ENCODE data around the gene VEGFC. TPM values are rescaled to one million over a fixed set of nuclear protein-coding genes. Genes with fewer than 3 reads are reported as not detected.

VEGFC gene
- polyA plus RNA-seq, 1 of the 3 experiments (the other 2 are of a cell fraction) = 81.9 TPM

GRCh38 chr4:176810481-176811249, 17.9 kb upstream of the VEGFC start:
- no peak overlapping the region for H3K4me3 ChIP-seq (ENCODE audit: low read depth in 2 of 2, low read length in 1 of 2)
- H4K20me1 ChIP-seq (ENCODE audit: insufficient read depth) = no peaks in the 10 kb centered on the region
- DNase-seq = no peak
- H3K9ac ChIP-seq = no peak overlapping the region; the same call in 1 of the 2 replicates
- TF ChIP-seq POLR2AphosphoS5 (IDR thresholded peaks at IDR 0.05; ENCODE audit: low read depth, low read length) (no peak), GATA2 (CRISPR knock-in tag; IDR thresholded peaks at IDR 0.05) (no peak), USF1 (IDR thresholded peaks at IDR 0.05; ENCODE audit: borderline replicate concordance, low read depth) (no peak), RAD21 (IDR thresholded peaks at IDR 0.05; ENCODE audit: low read length) (no peak), MEF2A (IDR thresholded peaks at IDR 0.05; ENCODE audit: borderline replicate concordance, low read depth) (0 out of 2 replicates have a peak, but pooled peaks have one; percentile 39), FOXM1 (IDR thresholded peaks at IDR 0.05; ENCODE audit: low read depth) (peak; percentile 54; the same call in 1 of the 2 replicates), JUND (IDR thresholded peaks at IDR 0.05) (peak; percentile 66), FOXJ3 (CRISPR knock-in tag; IDR thresholded peaks at IDR 0.05) (no peak), GABPA (IDR thresholded peaks at IDR 0.05; ENCODE audit: low read depth) (no peak), YY1 (IDR thresholded peaks at IDR 0.05; ENCODE audit: low read depth) (no peak), TEAD4 (IDR thresholded peaks at IDR 0.05; ENCODE audit: borderline replicate concordance, insufficient read depth) (peak; percentile 58; the same call in 1 of the 2 replicates), SMC3 (IDR thresholded peaks at IDR 0.05; ENCODE audit: low read depth, low read length) (no peak), PBX3 (IDR thresholded peaks at IDR 0.05) (peak; percentile 86), EP300 (IDR thresholded peaks at IDR 0.05; ENCODE audit: borderline replicate concordance in 1 of 2, low read depth in 1 of 2, low read length in 1 of 2) (peak in 1 of 2 experiments; percentile 60; a peak in 1 of 4 replicates), CHD2 (IDR thresholded peaks at IDR 0.05; ENCODE audit: low read length, partially characterized antibody) (no peak), TAF1 (IDR thresholded peaks at IDR 0.05; ENCODE audit: borderline replicate concordance, low read depth, low read length) (no peak), NFIC (IDR thresholded peaks at IDR 0.05; ENCODE audit: borderline replicate concordance) (no peak), EZH2phosphoT487 (IDR thresholded peaks at IDR 0.05; ENCODE audit: borderline replicate concordance, low read depth) (no peak), TCF12 (IDR thresholded peaks at IDR 0.05) (peak; percentile 69), RFX5 (IDR thresholded peaks at IDR 0.05; ENCODE audit: low read length) (no peak), MXI1 (IDR thresholded peaks at IDR 0.05; ENCODE audit: low read depth, low read length) (no peak), FOSL2 (IDR thresholded peaks at IDR 0.05; ENCODE audit: borderline replicate concordance, low read depth) (0 out of 2 replicates have a peak, but pooled peaks have one; percentile 11), RXRA (IDR thresholded peaks at IDR 0.05; ENCODE audit: borderline replicate concordance, low read depth) (peak; percentile 76)
- TF ChIP-seq, protein P1, sequence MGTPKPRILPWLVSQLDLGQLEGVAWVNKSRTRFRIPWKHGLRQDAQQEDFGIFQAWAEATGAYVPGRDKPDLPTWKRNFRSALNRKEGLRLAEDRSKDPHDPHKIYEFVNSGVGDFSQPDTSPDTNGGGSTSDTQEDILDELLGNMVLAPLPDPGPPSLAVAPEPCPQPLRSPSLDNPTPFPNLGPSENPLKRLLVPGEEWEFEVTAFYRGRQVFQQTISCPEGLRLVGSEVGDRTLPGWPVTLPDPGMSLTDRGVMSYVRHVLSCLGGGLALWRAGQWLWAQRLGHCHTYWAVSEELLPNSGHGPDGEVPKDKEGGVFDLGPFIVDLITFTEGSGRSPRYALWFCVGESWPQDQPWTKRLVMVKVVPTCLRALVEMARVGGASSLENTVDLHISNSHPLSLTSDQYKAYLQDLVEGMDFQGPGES (IDR thresholded peaks at IDR 0.05; ENCODE audit: low read depth, low read length) = no peak
- TF ChIP-seq, protein P2, sequence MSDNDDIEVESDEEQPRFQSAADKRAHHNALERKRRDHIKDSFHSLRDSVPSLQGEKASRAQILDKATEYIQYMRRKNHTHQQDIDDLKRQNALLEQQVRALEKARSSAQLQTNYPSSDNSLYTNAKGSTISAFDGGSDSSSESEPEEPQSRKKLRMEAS (IDR thresholded peaks at IDR 0.05; ENCODE audit: low read depth) = no peak
- TF ChIP-seq, protein P3, sequence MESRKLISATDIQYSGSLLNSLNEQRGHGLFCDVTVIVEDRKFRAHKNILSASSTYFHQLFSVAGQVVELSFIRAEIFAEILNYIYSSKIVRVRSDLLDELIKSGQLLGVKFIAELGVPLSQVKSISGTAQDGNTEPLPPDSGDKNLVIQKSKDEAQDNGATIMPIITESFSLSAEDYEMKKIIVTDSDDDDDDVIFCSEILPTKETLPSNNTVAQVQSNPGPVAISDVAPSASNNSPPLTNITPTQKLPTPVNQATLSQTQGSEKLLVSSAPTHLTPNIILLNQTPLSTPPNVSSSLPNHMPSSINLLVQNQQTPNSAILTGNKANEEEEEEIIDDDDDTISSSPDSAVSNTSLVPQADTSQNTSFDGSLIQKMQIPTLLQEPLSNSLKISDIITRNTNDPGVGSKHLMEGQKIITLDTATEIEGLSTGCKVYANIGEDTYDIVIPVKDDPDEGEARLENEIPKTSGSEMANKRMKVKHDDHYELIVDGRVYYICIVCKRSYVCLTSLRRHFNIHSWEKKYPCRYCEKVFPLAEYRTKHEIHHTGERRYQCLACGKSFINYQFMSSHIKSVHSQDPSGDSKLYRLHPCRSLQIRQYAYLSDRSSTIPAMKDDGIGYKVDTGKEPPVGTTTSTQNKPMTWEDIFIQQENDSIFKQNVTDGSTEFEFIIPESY (IDR thresholded peaks at IDR 0.05; ENCODE audit: borderline replicate concordance, low read depth) = no peak
- H3K4me2 ChIP-seq = peak overlapping the region; percentile 10; the same call in 1 of the 2 replicates
- H3K27me3 ChIP-seq (ENCODE audit: insufficient read depth) = no peaks in the 10 kb centered on the region
- peaks cover 17% of the 10 kb centered on the region for H3F3A ChIP-seq (replicated peaks; ENCODE audit: insufficient read depth)
- no peaks in the 10 kb centered on the region for H3K9me2 ChIP-seq
- H3K9me3 ChIP-seq = no peaks in the 10 kb centered on the region
- CTCF ChIA-PET = no interaction called here
- WGBS (ENCODE audit: low lambda C conversion rate) = 9% methylated on average over 3 of the region's 3 CpGs
- peak overlapping the region; percentile 34 to 47; a peak in 3 of 4 replicates for H3K27ac ChIP-seq (ENCODE audit: low read depth in 2 of 2, low read length in 1 of 2)
- no peak overlapping the region; the same call in 1 of the 2 replicates for H2AFZ ChIP-seq (ENCODE audit: low read depth)
- H3K36me3 ChIP-seq (replicated peaks in 1 of 2; ENCODE audit: control insufficient read depth in 1 of 2, insufficient read depth in 2 of 2, low read length in 1 of 2) = no peaks in the 10 kb centered on the region
- POLR2A ChIA-PET = no interaction called here
- H3K79me2 ChIP-seq (ENCODE audit: insufficient read depth) = no peaks in the 10 kb centered on the region; the same call in 1 of the 2 replicates
- peaks cover 0 to 6% of the 10 kb centered on the region in 2 experiments; a peak in 1 of 4 replicates for H3K4me1 ChIP-seq (ENCODE audit: control insufficient read depth in 1 of 2, insufficient read depth in 2 of 2, low read depth in 1 of 2, low read length in 1 of 2)

Data from SK-N-SH (cell line).